Activated naive CD8-positive, alpha-beta T cell treated with anti-CD3 and anti-CD28 coated beads, Interleukin-2, amount 50 U/mL, for 16 hours (primary cell): Measurements from ENCODE around the gene OTOGL.
"Not testable (repeated sequence)": the region's sequence is repeated elsewhere in the genome, so short reads cannot be mapped to it uniquely, and the experiment has no call there.

Experiments used
- DNase-seq: peaks from one replicate; pipeline ENCODE4 v3.0.0-alpha.2; 2020; ENCODE audit warnings: low read depth, low spot score

Gene OTOGL

DNA sequence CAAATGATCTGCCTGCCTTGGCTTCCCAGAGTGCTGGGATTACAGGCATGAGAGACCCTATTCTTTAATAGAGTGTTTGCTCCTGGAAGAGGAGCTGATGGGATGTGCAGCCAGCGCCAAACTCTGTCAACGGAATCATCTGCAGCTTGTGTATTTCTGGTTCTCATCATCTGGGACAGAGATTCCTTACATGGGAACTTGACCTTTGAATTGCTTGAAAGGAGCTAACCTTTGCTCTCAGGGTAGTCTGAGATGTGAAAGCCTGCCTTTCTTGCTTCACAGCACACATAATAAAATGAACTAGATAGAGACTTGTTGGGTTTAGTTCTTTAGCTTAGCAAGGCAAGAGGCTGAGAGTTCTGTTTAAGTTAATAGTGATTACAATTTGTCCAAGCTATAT is 120.0 kb downstream of the OTOGL start:
- DNase-seq, result no peak

DNA sequence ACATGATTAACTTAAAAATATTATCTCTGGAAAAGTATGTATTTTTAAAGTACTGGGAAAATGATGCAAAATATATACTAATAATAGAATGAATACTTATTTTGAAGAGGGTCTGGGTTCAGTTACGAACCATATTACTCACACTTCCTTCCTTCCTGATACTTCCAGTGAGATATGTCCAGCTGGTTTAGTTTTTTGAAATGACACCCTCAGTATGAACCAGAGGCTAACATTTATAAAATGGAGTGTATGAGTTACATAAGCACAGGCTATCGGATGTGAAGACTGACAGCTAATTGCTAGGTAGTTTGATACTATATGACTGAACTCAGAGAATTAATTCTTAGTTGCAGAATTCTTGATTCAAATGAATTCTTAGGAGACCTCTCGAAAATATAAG is 122.9 kb downstream of the OTOGL start:
- no peak for DNase-seq

DNA sequence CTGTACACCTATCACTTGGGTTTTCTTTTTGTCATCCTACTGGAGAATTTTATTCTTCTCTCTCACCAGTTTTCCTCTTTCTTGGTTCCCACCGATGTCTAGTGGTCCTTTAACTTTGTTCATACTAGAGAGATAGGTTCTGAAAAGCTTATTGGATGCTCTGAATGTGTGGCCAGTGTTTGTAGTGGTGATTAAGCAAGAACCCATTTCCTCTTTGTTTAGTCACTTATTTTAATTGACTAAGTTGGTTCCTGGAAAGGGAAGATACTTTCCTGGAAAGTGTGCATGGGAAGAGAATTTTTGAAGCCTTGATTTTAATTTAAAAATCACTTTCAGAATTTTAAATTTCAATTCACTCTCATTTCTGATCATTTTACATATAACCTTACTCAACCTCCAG is 127.2 kb downstream of the OTOGL start:
- no peak for DNase-seq

DNA sequence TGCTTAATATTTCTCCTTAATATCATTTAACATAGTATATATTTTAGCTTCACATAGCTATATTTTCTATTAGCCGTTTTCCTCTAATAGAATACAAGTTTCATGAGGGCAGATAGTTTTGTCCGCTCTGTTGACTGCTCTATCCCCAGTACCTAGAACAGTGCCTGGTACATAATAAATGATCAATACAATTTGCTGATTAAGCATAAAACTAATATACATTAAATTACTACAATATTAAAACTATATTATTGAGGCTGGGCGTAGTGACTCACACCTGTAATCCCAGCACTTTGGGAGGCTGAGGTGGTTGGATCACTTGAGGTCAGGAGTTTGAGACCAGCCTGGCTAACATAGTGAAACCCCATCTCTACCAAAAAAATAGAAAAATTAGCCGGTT is 128.6 kb downstream of the OTOGL start:
- DNase-seq, result not testable (repeated sequence)

DNA sequence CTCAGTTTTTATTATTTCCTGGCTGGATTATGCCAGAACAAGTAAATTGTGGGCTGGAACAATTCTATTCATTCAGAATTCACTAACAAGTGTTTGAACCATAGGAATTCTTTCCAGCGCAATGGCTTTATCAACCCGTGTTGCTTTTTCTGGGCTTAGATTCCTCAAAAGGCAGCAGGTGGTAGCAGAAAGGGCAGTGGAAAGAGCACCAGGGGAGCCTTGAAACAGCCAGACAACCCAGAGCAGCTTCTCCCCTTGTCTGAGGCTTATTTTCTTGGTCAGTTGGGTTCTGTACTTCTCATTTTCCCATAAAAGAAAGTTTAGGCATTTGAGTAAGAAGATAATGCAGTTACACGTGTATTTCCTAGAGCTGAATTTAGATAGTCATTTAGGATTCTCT is 130.7 kb downstream of the OTOGL start:
- DNase-seq, result no peak

- no peak for DNase-seq
Measured at GRCh38 chr12:80232837-80233236, 133.5 kb downstream of the OTOGL start.

- DNase-seq, result no peak
Measured at GRCh38 chr12:80233926-80234325, 134.6 kb downstream of the OTOGL start.

- DNase-seq, result no peak
Measured at GRCh38 chr12:80234667-80235066, 135.3 kb downstream of the OTOGL start.

GRCh38 chr12:80235944-80236343 is 136.6 kb downstream of the OTOGL start:
- no peak for DNase-seq

GRCh38 chr12:80239867-80240266 is 140.5 kb downstream of the OTOGL start:
- no peak for DNase-seq

DNA sequence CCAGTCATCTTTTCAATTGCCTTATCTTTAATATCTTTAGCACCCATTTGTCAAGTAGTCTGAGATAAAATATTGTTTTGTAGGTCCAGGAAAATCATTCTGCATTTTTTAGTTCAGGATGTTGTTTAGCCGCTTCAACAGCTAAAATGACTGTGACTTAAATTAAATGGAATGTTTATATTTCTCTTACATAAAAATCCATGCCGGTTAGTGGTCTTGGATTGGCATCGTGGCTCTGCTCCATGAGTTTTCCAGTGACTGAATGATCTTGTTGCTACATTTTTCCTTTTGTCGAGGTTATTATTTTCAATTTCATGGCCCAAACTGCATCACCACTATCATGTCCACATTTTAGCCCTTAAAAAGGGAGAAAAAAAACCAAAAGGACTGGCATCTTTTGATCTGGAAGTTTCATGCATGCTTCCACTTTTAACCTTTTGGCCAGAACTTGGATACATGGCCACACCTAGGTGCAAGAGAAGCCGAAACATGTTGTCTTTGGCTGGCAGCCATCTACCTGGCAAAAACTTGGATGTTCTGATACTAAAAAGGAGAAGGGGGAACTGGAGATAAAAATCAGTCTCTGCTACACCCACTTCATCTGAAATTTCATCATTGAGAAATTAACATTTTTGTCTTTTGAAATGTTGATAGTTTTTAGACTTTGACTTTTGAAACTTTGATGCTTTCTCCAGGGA is 142.4 kb downstream of the OTOGL start:
- DNase-seq, result no peak

DNA sequence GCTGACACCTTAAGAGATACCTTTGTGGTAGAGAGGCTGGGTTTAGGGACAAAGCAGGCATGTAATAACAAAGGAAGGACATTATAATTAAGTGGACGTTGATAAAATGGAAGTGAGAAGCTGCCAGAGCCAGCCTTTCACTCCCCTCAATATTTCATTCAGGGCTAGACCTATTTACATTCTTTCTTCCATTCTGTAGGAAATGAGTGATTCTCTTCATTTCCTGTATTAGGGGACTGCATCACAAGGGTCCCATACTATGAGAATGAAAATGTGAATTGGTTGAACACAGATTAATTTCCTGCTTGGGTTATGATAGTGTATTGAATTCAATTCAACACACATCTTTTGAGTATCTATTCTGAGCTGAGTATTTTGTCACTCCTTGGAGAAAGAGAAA is 143.0 kb downstream of the OTOGL start:
- DNase-seq, result no peak

DNA sequence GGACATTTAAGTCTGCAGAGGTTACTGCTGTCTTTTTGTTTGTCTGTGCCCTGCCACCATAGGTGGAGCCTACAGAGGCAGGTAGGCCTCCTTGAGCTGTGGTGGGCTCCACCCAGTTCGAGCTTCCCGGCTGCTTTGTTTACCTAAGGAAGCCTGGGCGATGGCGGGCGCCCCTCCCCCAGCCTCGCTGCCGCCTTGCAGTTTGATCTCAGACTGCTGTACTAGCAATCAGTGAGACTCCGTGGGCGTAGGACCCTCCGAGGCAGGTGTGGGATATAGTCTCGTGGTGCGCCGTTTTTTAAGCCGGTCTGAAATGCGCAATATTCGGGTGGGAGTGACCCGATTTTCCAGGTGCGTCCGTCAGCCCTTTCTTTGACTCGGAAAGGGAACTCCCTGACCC is 150.2 kb downstream of the OTOGL start:
- DNase-seq, result not testable (repeated sequence)

DNA sequence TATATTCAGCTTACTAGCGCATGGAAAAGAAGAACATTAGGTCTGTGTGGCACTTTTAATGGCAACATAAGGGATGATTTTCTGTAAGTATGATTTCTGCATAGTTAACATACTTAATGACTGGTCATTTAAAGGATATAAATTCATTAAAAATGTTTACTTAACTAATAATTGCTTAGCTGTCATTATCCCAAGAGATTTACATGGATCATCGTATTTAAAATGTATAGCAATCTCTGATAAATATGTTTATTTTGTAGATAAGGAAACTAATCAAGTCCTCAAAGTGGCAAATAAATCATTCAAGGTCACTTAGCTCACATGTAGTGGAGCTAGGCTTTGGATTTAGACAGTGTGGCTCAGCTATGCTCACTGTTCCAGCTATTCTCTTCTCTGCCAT is 158.6 kb downstream of the OTOGL start:
- no peak for DNase-seq

GRCh38 chr12:80260269-80260668 is 160.9 kb downstream of the OTOGL start:
- DNase-seq, result no peak

DNA sequence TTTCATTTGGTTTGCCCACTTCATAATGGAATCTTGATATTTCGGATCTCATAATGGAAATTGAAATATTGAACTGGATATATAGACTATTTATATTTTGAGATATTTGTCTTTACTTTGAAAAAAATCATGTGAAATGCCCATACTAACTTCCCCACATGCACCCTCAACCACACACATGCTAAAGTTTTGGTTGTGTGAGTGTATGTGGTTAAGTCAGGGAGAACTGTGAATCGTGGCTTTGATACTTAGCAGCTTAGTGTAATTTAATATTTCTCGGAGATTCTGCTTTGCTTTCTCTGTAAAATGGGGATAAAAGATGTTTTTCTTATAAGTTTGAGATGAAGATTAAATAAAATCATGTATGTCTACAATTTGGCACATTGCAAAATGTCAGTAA is 162.1 kb downstream of the OTOGL start:
- DNase-seq, result no peak

GRCh38 chr12:80262346-80262745 is 163.0 kb downstream of the OTOGL start:
- DNase-seq, result no peak

DNA sequence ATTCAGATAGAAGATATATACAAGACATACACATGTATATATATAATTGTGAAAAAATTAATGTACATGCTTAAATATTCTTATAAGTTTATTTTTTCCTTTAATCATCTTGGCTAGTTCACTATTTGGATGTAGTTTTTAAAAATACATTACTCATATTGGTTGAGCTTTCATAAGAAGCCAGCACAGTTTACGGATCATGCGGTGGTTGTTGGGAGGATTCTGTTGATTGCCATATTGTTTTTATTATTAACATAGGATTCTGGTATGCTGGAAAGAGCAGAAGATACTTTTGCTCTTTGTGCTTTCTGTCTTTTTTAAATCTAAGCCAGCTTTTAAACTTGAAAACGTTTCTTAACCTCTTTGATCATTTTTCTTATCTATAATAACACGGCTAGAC is 163.4 kb downstream of the OTOGL start:
- no peak for DNase-seq

DNA sequence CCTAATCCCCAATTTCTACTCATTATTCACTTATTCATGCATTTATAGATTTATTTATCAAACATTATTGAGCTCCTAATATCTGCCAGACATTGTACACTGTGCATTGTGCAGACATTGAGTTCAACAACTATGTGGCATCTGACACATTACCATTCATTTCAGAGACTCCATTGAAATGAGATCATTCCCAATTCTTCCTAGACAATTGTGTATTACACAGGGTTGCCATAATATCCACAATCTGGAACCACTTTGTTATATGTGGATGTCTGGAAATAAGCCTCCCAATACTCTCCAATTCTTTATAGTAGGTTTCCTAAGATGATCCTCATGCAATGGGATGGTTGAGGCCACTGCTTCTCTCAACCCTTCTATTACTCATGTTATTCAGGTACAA is 165.0 kb downstream of the OTOGL start:
- DNase-seq, result no peak

- no peak for DNase-seq
Measured at GRCh38 chr12:80264891-80265290, 165.6 kb downstream of the OTOGL start.

GRCh38 chr12:80268924-80269749 is 169.8 kb downstream of the OTOGL start:
- DNase-seq, result no peak

GRCh38 chr12:80269803-80270552 is 170.6 kb downstream of the OTOGL start:
- DNase-seq, result no peak

DNA sequence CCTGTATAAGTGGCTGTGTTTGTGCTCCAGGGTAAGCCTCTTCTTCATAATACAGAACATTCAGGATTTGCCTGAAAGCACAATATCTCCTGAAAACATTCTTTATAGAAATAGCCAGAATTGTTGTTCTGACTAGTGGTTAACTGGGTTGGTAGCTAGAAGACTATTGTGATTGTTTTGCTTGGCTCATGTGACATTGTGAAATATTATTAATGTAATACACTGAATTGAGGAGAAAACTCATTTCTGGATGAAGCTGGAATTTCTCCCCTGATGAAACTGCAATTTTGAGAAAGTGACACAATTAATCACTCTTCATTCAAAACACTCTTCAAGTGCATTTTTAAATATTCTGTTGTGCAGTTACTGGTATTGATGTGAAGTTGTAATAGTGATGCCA is 172.4 kb downstream of the OTOGL start:
- DNase-seq, result no peak
